ENCODE data around the gene APBB2. TPM values are rescaled to one million over a fixed set of nuclear protein-coding genes. Genes with fewer than 3 reads are reported as not detected.

APBB2 gene
- total and polyA plus RNA-seq, 10 of the 15 experiments (the other 5 are each of a cell fraction or from before 2014, with no cell fraction given), result 2.7 to 24.6 (median 19.0) TPM

DNA sequence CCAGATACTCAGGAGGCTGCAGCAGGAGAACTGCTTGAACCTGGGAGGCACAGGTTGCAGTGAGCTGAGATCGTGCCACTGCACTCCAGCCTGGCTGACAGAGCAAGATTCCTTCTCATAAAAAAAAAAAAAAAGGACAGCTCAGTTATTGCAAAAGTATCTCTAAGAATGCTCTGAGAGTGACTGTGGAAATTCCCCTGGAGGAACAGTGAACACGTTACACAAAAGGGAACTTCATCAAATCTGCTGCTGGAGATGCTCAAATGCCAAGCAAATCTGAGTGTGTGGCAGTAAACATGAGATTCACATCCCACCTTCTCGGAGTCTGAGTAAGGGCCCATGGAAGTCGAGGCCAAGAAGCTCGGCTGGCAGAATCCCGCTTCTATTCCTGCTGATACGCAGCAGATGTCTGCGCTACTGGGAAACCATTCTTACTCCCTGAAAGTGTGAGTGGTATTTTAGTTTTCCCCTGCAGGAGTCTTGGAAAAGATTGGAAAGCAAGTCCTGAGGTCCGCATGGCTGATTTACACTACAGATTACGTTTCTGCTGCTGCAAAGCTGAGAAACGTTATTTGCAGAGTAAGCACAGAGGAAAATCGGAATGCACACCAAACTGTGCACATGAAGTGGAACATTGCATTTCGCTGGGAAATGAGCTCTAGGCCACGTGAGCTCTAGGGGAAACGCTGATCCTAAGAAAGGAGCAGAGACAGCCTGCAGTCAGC is 301.7 kb downstream of the APBB2 start (continued):
- TF ChIP-seq, protein P1, sequence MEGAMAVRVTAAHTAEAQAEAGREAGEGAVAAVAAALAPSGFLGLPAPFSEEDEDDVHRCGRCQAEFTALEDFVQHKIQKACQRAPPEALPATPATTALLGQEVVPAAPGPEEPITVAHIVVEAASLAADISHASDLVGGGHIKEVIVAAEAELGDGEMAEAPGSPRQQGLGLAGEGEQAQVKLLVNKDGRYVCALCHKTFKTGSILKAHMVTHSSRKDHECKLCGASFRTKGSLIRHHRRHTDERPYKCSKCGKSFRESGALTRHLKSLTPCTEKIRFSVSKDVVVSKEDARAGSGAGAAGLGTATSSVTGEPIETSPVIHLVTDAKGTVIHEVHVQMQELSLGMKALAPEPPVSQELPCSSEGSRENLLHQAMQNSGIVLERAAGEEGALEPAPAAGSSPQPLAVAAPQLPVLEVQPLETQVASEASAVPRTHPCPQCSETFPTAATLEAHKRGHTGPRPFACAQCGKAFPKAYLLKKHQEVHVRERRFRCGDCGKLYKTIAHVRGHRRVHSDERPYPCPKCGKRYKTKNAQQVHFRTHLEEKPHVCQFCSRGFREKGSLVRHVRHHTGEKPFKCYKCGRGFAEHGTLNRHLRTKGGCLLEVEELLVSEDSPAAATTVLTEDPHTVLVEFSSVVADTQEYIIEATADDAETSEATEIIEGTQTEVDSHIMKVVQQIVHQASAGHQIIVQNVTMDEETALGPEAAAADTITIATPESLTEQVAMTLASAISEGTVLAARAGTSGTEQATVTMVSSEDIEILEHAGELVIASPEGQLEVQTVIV (IDR thresholded peaks at IDR 0.05; ENCODE audit: borderline replicate concordance, partially characterized antibody), result no peak
- TF ChIP-seq POU2F2 (IDR thresholded peaks at IDR 0.05; ENCODE audit: borderline replicate concordance, low read depth, low read length), result no peak

DNA sequence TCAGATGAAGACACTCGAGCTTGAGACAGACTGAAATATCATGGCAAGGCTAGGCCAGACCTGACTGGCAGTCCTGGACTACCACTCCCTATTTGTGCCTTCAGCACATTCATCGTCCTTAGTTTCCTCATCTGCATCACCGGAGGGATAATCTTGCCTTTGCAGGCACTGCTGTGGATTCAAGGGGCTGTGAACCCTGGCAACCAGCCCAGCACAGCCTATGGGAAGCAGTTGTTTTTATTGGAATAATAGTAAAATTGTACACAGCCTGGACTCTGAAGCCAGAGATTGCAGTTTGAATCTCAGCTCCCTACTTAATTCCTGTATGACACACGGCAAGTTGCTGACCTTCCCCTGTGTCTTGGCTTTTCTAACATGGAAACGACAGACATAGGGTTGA is 303.6 kb downstream of the APBB2 start:
- H3K4me1 ChIP-seq (ENCODE audit: control insufficient read depth, insufficient read depth, low read length), result peaks cover 4% of the 10 kb centered on the region; the same call in 1 of the 2 replicates
- CTCF ChIA-PET, result interaction anchor here (0.5 to 12.8 kb wide), 5 partner anchors 10 to 1100 kb away, joined by 3 to 190 read pairs (median 4); no protein-coding TSS in a partner anchor
- H3K9me3 ChIP-seq (replicated peaks; ENCODE audit: control insufficient read depth, insufficient read depth, low read length), result no peaks in the 10 kb centered on the region
- no peaks in the 10 kb centered on the region; a peak in 1 of 4 replicates for H3K36me3 ChIP-seq (ENCODE audit: control insufficient read depth in 2 of 2, insufficient read depth in 2 of 2, low read length in 1 of 2)
- FAIRE-seq (no peak), DNase-seq (ENCODE audit: low read depth, low spot score) (no peak), ATAC-seq (no peak)
- H4K20me1 ChIP-seq (ENCODE audit: control insufficient read depth, insufficient read depth), result no peaks in the 10 kb centered on the region
- 55% methylated on average over 5 of the region's 5 CpGs for WGBS (ENCODE audit: insufficient coverage, insufficient replicate concordance, low lambda C conversion rate, missing lambda C conversion rate)
- POLR2A ChIA-PET, result interaction anchor here (0.6 kb wide), 1 partner anchor 12 kb away, joined by 3 read pairs; no protein-coding TSS in a partner anchor
- no peak overlapping the region for H3K27ac ChIP-seq (ENCODE audit: control insufficient read depth, insufficient read depth)
- TF ChIP-seq RFX5 (IDR thresholded peaks at IDR 0.05; ENCODE audit: low read depth, low read length) (no peak), SREBF1 (IDR thresholded peaks at IDR 0.05; ENCODE audit: low read length) (no peak), FOXK2 (IDR thresholded peaks at IDR 0.05) (no peak), MYB (IDR thresholded peaks at IDR 0.05; ENCODE audit: borderline replicate concordance, low read depth, low read length) (no peak), SMAD5 (IDR thresholded peaks at IDR 0.05; ENCODE audit: low read depth) (no peak), EZH2 (IDR thresholded peaks at IDR 0.05; ENCODE audit: borderline replicate concordance, control insufficient read depth, low read depth, low read length) (no peak), RCOR1 (conservative IDR thresholded peaks at IDR 0.05; ENCODE audit: low read depth, low read length) (no peak), RB1 (IDR thresholded peaks at IDR 0.05; ENCODE audit: borderline replicate concordance) (no peak), POLR2AphosphoS5 (IDR thresholded peaks at IDR 0.05; ENCODE audit: low read length) (no peak), EED (IDR thresholded peaks at IDR 0.05; ENCODE audit: low read depth) (no peak), CHD4 (IDR thresholded peaks at IDR 0.05) (no peak)
- TF ChIP-seq, protein P2, sequence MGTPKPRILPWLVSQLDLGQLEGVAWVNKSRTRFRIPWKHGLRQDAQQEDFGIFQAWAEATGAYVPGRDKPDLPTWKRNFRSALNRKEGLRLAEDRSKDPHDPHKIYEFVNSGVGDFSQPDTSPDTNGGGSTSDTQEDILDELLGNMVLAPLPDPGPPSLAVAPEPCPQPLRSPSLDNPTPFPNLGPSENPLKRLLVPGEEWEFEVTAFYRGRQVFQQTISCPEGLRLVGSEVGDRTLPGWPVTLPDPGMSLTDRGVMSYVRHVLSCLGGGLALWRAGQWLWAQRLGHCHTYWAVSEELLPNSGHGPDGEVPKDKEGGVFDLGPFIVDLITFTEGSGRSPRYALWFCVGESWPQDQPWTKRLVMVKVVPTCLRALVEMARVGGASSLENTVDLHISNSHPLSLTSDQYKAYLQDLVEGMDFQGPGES (IDR thresholded peaks at IDR 0.05), result no peak
- TF ChIP-seq, protein P3, sequence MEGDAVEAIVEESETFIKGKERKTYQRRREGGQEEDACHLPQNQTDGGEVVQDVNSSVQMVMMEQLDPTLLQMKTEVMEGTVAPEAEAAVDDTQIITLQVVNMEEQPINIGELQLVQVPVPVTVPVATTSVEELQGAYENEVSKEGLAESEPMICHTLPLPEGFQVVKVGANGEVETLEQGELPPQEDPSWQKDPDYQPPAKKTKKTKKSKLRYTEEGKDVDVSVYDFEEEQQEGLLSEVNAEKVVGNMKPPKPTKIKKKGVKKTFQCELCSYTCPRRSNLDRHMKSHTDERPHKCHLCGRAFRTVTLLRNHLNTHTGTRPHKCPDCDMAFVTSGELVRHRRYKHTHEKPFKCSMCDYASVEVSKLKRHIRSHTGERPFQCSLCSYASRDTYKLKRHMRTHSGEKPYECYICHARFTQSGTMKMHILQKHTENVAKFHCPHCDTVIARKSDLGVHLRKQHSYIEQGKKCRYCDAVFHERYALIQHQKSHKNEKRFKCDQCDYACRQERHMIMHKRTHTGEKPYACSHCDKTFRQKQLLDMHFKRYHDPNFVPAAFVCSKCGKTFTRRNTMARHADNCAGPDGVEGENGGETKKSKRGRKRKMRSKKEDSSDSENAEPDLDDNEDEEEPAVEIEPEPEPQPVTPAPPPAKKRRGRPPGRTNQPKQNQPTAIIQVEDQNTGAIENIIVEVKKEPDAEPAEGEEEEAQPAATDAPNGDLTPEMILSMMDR (IDR thresholded peaks at IDR 0.05 in 2 of 3, conservative IDR thresholded peaks at IDR 0.05 in 1 of 3; ENCODE audit: control insufficient read depth in 2 of 3, extremely low read depth in 1 of 3, insufficient read depth in 1 of 3, low read depth in 3 of 3, low read length in 3 of 3), result no peak
- intact Hi-C loops (cut with micrococcal nuclease; ENCODE audit: unreplicated experiment) (no loop called here), in situ Hi-C loops (cut with MboI) (loop anchor here (25.0 kb wide), 1 partner anchor 752 kb away; no protein-coding TSS in a partner anchor)
- SMC1A ChIA-PET (ENCODE audit: uncharacterized antibody, unreplicated experiment), result interaction anchor here (1.5 to 1.7 kb wide), 2 partner anchors 13 to 14 kb away, joined by 3 to 5 read pairs; no protein-coding TSS in a partner anchor
- H3K4me2 ChIP-seq (ENCODE audit: control insufficient read depth, insufficient read depth), result no peak overlapping the region
- no peak overlapping the region for H3K4me3 ChIP-seq
- no peaks in the 10 kb centered on the region for H3K27me3 ChIP-seq (replicated peaks in 1 of 2; ENCODE audit: control insufficient read depth in 2 of 2, insufficient read depth in 2 of 2, low read length in 1 of 2)
- RAD21 ChIA-PET (ENCODE audit: unreplicated experiment), result interaction anchor here (1.5 kb wide), 1 partner anchor 14 kb away, joined by 9 read pairs; no protein-coding TSS in a partner anchor
- no TSS peak for BruUV-seq (replicated peaks)
- H3K79me2 ChIP-seq (ENCODE audit: control insufficient read depth, insufficient read depth, low read length), result no peaks in the 10 kb centered on the region
- H2AFZ ChIP-seq (ENCODE audit: control insufficient read depth, low read depth, low read length), result no peak overlapping the region
- no peak overlapping the region for H3K9ac ChIP-seq (ENCODE audit: control insufficient read depth, insufficient read depth, low read length)
